ENCODE results near the gene LTBP3.

LTBP3 gene

GRCh38 chr11:65502555-65503367 lies 55.4 kb downstream of the LTBP3 start:
- DNase-seq = peak; percentile 66
- in situ Hi-C loops (cut with MboI; ENCODE audit: low pct_unique_long_range_greater_than_20kb, low sequenced_read_pairs) = no loop called here

GRCh38 chr11:65502274-65502554 lies 55.9 kb downstream of the LTBP3 start:
- in situ Hi-C loops (cut with MboI; ENCODE audit: low pct_unique_long_range_greater_than_20kb, low sequenced_read_pairs) = no loop called here
- no peak for DNase-seq

- peak; percentile 71 for DNase-seq
- in situ Hi-C loops (cut with MboI; ENCODE audit: low pct_unique_long_range_greater_than_20kb, low sequenced_read_pairs) = no loop called here
These were observed 56.5 kb downstream of the LTBP3 start for GRCh38 chr11:65501472-65502273.

GRCh38 chr11:65501186-65501471 lies 57.0 kb downstream of the LTBP3 start:
- in situ Hi-C loops (cut with MboI; ENCODE audit: low pct_unique_long_range_greater_than_20kb, low sequenced_read_pairs) = no loop called here
- DNase-seq = no peak

- DNase-seq = peak; percentile 79
- in situ Hi-C loops (cut with MboI; ENCODE audit: low pct_unique_long_range_greater_than_20kb, low sequenced_read_pairs) = no loop called here
These were observed 57.6 kb downstream of the LTBP3 start for GRCh38 chr11:65500387-65501185.

GRCh38 chr11:65499713-65500386 lies 58.3 kb downstream of the LTBP3 start:
- DNase-seq = no peak
- in situ Hi-C loops (cut with MboI; ENCODE audit: low pct_unique_long_range_greater_than_20kb, low sequenced_read_pairs) = no loop called here

GRCh38 chr11:65498977-65499712 lies 59.0 kb downstream of the LTBP3 start, which contains the start of gene MALAT1:
Gene MALAT1, plus strand, starts transcription at chr11:65499045.
- in situ Hi-C loops (cut with MboI; ENCODE audit: low pct_unique_long_range_greater_than_20kb, low sequenced_read_pairs) = no loop called here
- DNase-seq = peak; percentile 91

GRCh38 chr11:65498727-65498976 lies 59.5 kb downstream of the LTBP3 start:
- in situ Hi-C loops (cut with MboI; ENCODE audit: low pct_unique_long_range_greater_than_20kb, low sequenced_read_pairs) = no loop called here
- no peak for DNase-seq

- peak; percentile 76 for DNase-seq
- in situ Hi-C loops (cut with MboI; ENCODE audit: low pct_unique_long_range_greater_than_20kb, low sequenced_read_pairs) = no loop called here
These were observed 60.0 kb downstream of the LTBP3 start for GRCh38 chr11:65498042-65498726.

GRCh38 chr11:65497141-65498041 lies 60.8 kb downstream of the LTBP3 start:
- DNase-seq = peak; percentile 100
- in situ Hi-C loops (cut with MboI; ENCODE audit: low pct_unique_long_range_greater_than_20kb, low sequenced_read_pairs) = no loop called here

GRCh38 chr11:65496304-65497140 lies 61.6 kb downstream of the LTBP3 start:
- in situ Hi-C loops (cut with MboI; ENCODE audit: low pct_unique_long_range_greater_than_20kb, low sequenced_read_pairs) = no loop called here
- DNase-seq = peak; percentile 56

- in situ Hi-C loops (cut with MboI; ENCODE audit: low pct_unique_long_range_greater_than_20kb, low sequenced_read_pairs) = no loop called here
- no peak for DNase-seq
These were observed 64.6 kb downstream of the LTBP3 start for GRCh38 chr11:65493367-65494176.

- in situ Hi-C loops (cut with MboI; ENCODE audit: low pct_unique_long_range_greater_than_20kb, low sequenced_read_pairs) = no loop called here
- DNase-seq = peak; percentile 79
These were observed 65.4 kb downstream of the LTBP3 start for GRCh38 chr11:65492637-65493366.

GRCh38 chr11:65492387-65492636 lies 65.8 kb downstream of the LTBP3 start:
- in situ Hi-C loops (cut with MboI; ENCODE audit: low pct_unique_long_range_greater_than_20kb, low sequenced_read_pairs) = no loop called here
- DNase-seq = no peak

GRCh38 chr11:65491614-65492386 lies 66.4 kb downstream of the LTBP3 start:
- in situ Hi-C loops (cut with MboI; ENCODE audit: low pct_unique_long_range_greater_than_20kb, low sequenced_read_pairs) = no loop called here
- DNase-seq = peak; percentile 68

All from KBM-7 (cell line).